ENCODE measurements around the gene MYBPC3.

- TF ChIP-seq CTCF (IDR thresholded peaks at IDR 0.05) = no peak
- no peak for TF ChIP-seq POLR2A (IDR thresholded peaks at IDR 0.05)
- no peak for TF ChIP-seq EP300 (IDR thresholded peaks at IDR 0.05)
These were observed 68.4 kb downstream of the MYBPC3 start for GRCh38 chr11:47284151-47284550.
